H1 (cell line): ENCODE measurements around the gene MICU1. TPM values are rescaled to one million over a fixed set of nuclear protein-coding genes. Genes with fewer than 3 reads are reported as not detected.

Experiments used
- CTCF ChIA-PET: fragments of 300-600 bp; sonication (Branson Sonifier 250); formaldehyde crosslinking; loops from one replicate; lab custom pipeline; 2021; ENCODE audit not compliant: partially characterized antibody; lab: Charles Lee
- POLR2A ChIA-PET: fragments of 300-600 bp; sonication (Branson Sonifier 250); formaldehyde crosslinking; loops from one replicate; lab custom pipeline; 2021; ENCODE audit warnings: inconsistent platforms; ENCODE audit not compliant: partially characterized antibody; lab: Charles Lee
- DNase-seq, 2 experiments: peaks; one replicate each; pipeline versions ENCODE4 v3.0.0 to v3.0.0-alpha.2; 2010 to 2022; ENCODE audit warnings: low spot score in 2 of 2, low read depth in 1 of 2, mixed read lengths in 1 of 2
- FAIRE-seq: peaks from 2 replicates; lab custom pipeline; 2011; peaks lifted over from hg19 to GRCh38; lab: Jason Lieb, UNC
- H2AFZ ChIP-seq: 2 replicates; pipeline ENCODE4 v1.8.1; 2012; ENCODE audit warnings: low read length, inconsistent platforms
- H2AK5ac ChIP-seq: 2 replicates; pipeline ENCODE4 v1.6.1; 2013; ENCODE audit warnings: low read depth, low read length
- H2BK120ac ChIP-seq: replicated peaks from 2 replicates; pipeline ENCODE3; 2013; ENCODE audit warnings: low read depth, low read length, inconsistent platforms
- H2BK12ac ChIP-seq: 2 replicates; pipeline ENCODE4 v1.6.1; 2013; ENCODE audit warnings: low read depth, low read length
- H2BK15ac ChIP-seq: 2 replicates; pipeline ENCODE4 v1.6.1; 2013; ENCODE audit warnings: low read length
- H2BK20ac ChIP-seq: 2 replicates; pipeline ENCODE4 v1.6.1; 2013; ENCODE audit warnings: low read length
- H2BK5ac ChIP-seq: 2 replicates; pipeline ENCODE4 v1.6.1; 2013; ENCODE audit warnings: low read depth, low read length
- H3K14ac ChIP-seq: 2 replicates; pipeline ENCODE4 v1.6.1; 2013; ENCODE audit warnings: inconsistent platforms; ENCODE audit not compliant: insufficient read length
- H3K18ac ChIP-seq: 2 replicates; pipeline ENCODE4 v1.6.1; 2013; ENCODE audit warnings: low read length; ENCODE audit errors: extremely low read depth
- H3K23ac ChIP-seq: 2 replicates; pipeline ENCODE4 v1.6.1; 2013; ENCODE audit warnings: inconsistent platforms; ENCODE audit not compliant: insufficient read length
- H3K23me2 ChIP-seq: 2 replicates; pipeline ENCODE4 v1.6.1; 2013; ENCODE audit warnings: low read depth, low read length
- H3K27ac ChIP-seq: 2 replicates; pipeline ENCODE4 v1.6.1; 2011; ENCODE audit warnings: low read depth, low read length, inconsistent platforms
- H3K27me3 ChIP-seq, 4 experiments: replicated peaks in 1 of 4; 1 replicate in 1 of 4; 2 replicates in 3 of 4; pipeline versions ENCODE4 v1.6.1 to v1.8.1; 2011 to 2013; ENCODE audit warnings: low read length in 3 of 4, mild to moderate bottlenecking in 3 of 4, inconsistent platforms in 2 of 4, mixed read lengths in 2 of 4, moderate library complexity in 1 of 4; ENCODE audit not compliant: control insufficient read depth in 3 of 4, insufficient read depth in 3 of 4; ENCODE audit errors: extremely low read depth in 1 of 4
- H3K36me3 ChIP-seq, 4 experiments: 2 replicates each; pipeline versions ENCODE4 v1.6.1 to v1.8.1; 2011 to 2013; ENCODE audit warnings: mild to moderate bottlenecking in 4 of 4, low read length in 3 of 4, moderate library complexity in 2 of 4, control low read depth in 1 of 4, inconsistent platforms in 1 of 4; ENCODE audit not compliant: insufficient read depth in 4 of 4, control insufficient read depth in 2 of 4
- H3K4ac ChIP-seq: replicated peaks from 2 replicates; pipeline ENCODE3; 2013; ENCODE audit warnings: low read length, low read depth, mixed read lengths, inconsistent platforms; ENCODE audit not compliant: insufficient read length
- H3K4me1 ChIP-seq, 4 experiments: replicated peaks in 1 of 4; 1 replicate in 1 of 4; 2 replicates in 3 of 4; pipeline versions ENCODE4 v1.6.1 to v1.8.1; 2011 to 2013; ENCODE audit warnings: low read length in 3 of 4, inconsistent platforms in 2 of 4, mixed read lengths in 1 of 4; ENCODE audit not compliant: insufficient read depth in 4 of 4, control insufficient read depth in 3 of 4
- H3K4me2 ChIP-seq, 2 experiments: 2 replicates each; pipeline versions ENCODE4 v1.6.1 to v1.8.1; 2011 to 2013; ENCODE audit warnings: low read depth in 2 of 2, low read length in 2 of 2, control low read depth in 1 of 2, inconsistent platforms in 1 of 2, mild to moderate bottlenecking in 1 of 2; ENCODE audit not compliant: insufficient read depth in 1 of 2
- H3K4me3 ChIP-seq, 4 experiments: fragments of 200-600, 300-600 bp in 1 of 4; sonication (generic), shearing (Covaris generic), sonication (Bioruptor Twin) in 1 of 4; 2 replicates each; pipeline versions ENCODE4 v1.5.1 to v1.8.1; 2011 to 2016; ENCODE audit warnings: low read length in 4 of 4, low read depth in 3 of 4, control low read depth in 2 of 4, inconsistent platforms in 2 of 4, mild to moderate bottlenecking in 2 of 4, mixed read lengths in 1 of 4, moderate library complexity in 1 of 4; ENCODE audit not compliant: insufficient read depth in 2 of 4; ENCODE audit errors: extremely low read depth in 1 of 4
- H3K56ac ChIP-seq: replicated peaks from 2 replicates; pipeline ENCODE3; 2013; ENCODE audit warnings: low read depth, mild to moderate bottlenecking, mixed read lengths, low read length, inconsistent platforms; ENCODE audit not compliant: insufficient read length
- H3K79me1 ChIP-seq: 2 replicates; pipeline ENCODE4 v1.6.1; 2013; ENCODE audit warnings: low read depth, low read length, control low read depth
- H3K79me2 ChIP-seq, 2 experiments: 2 replicates each; pipeline versions ENCODE4 v1.6.1 to v1.8.1; 2012 to 2013; ENCODE audit warnings: low read length in 2 of 2, mild to moderate bottlenecking in 2 of 2, inconsistent platforms in 1 of 2; ENCODE audit not compliant: insufficient read depth in 2 of 2, control insufficient read depth in 1 of 2
- H3K9ac ChIP-seq, 4 experiments: replicated peaks in 1 of 4; 1 replicate in 1 of 4; 2 replicates in 3 of 4; pipeline versions ENCODE4 v1.6.1 to v1.8.1; 2011 to 2013; ENCODE audit warnings: low read depth in 3 of 4, low read length in 3 of 4, control low read depth in 2 of 4, mild to moderate bottlenecking in 2 of 4, moderate library complexity in 2 of 4, inconsistent platforms in 1 of 4; ENCODE audit errors: extremely low read depth in 1 of 4
- H3K9me3 ChIP-seq, 2 experiments: 2 replicates each; pipeline versions ENCODE4 v1.6.1 to v1.8.1; 2012 to 2013; ENCODE audit warnings: mild to moderate bottlenecking in 2 of 2, moderate library complexity in 2 of 2, control low read depth in 1 of 2, inconsistent platforms in 1 of 2, low read depth in 1 of 2, low read length in 1 of 2, mixed read lengths in 1 of 2; ENCODE audit not compliant: insufficient read depth in 2 of 2
- H4K20me1 ChIP-seq, 2 experiments: replicated peaks in 1 of 2; 2 replicates each; pipeline versions ENCODE3 to v1.8.1; 2011 to 2013; ENCODE audit warnings: inconsistent platforms in 2 of 2, low read length in 2 of 2, mild to moderate bottlenecking in 1 of 2; ENCODE audit not compliant: insufficient read depth in 2 of 2, control insufficient read depth in 1 of 2
- H4K5ac ChIP-seq: 2 replicates; pipeline ENCODE4 v1.6.1; 2013; ENCODE audit warnings: low read length, low read depth, mixed read lengths, inconsistent platforms; ENCODE audit not compliant: insufficient read length
- H4K8ac ChIP-seq: 2 replicates; pipeline ENCODE4 v1.8.0; 2013; ENCODE audit warnings: mild to moderate bottlenecking, moderate library complexity, low read length, inconsistent platforms; ENCODE audit not compliant: insufficient read depth; ENCODE audit errors: extremely low read depth
- H4K91ac ChIP-seq: replicated peaks from 2 replicates; pipeline ENCODE3; 2013; ENCODE audit warnings: low read length, mixed read lengths, inconsistent platforms; ENCODE audit not compliant: insufficient read length
- CBX5 ChIP-seq: fragments of 300-800, 300-1000 bp; sonication (generic); IDR thresholded peaks from 2 replicates; pipeline ENCODE4 v1.7.1; 2016; ENCODE audit warnings: antibody characterized with exemption, low read length, low read depth
- CREB1 ChIP-seq: IDR thresholded peaks from 2 replicates; pipeline ENCODE4 v1.6.1; 2012; ENCODE audit warnings: inconsistent platforms
- HDAC6 ChIP-seq: IDR thresholded peaks from one replicate; pipeline ENCODE4 v1.7.1; 2012; ENCODE audit warnings: low read depth, mild to moderate bottlenecking, inconsistent platforms, low read length, moderate library complexity
- PHF8 ChIP-seq: fragments of 200-600 bp; sonication (generic); conservative IDR thresholded peaks from 2 replicates; pipeline ENCODE4 v1.7.1; 2012; ENCODE audit warnings: low read depth, mild to moderate bottlenecking, inconsistent platforms, low read length, moderate library complexity
- RAD21 ChIP-seq, 2 experiments: IDR thresholded peaks in 1 of 2; conservative IDR thresholded peaks in 1 of 2; 2 replicates each; pipeline ENCODE4 v1.6.1; 2011; ENCODE audit warnings: low read depth in 2 of 2, low read length in 2 of 2, improper control_type of control experiment in 1 of 2, inconsistent platforms in 1 of 2, mild to moderate bottlenecking in 1 of 2, moderate library complexity in 1 of 2
- RBBP5 ChIP-seq: IDR thresholded peaks from 2 replicates; pipeline ENCODE4 v1.7.1; 2012; ENCODE audit warnings: low read depth, mild to moderate bottlenecking, inconsistent platforms, low read length, moderate library complexity, borderline replicate concordance
- TAF1 ChIP-seq: IDR thresholded peaks from 2 replicates; pipeline ENCODE4 v1.6.1; 2011; ENCODE audit warnings: mild to moderate bottlenecking, low read depth, low read length
- TBP ChIP-seq: IDR thresholded peaks from 2 replicates; pipeline ENCODE4 v1.6.1; 2011; ENCODE audit warnings: low read depth, low read length, improper control_type of control experiment
- WGBS, 2 experiments: shearing (Covaris generic) in 1 of 2; methylation state at CpG; one replicate each; pipeline versions ENCODE4 v1.1.6 to v1.1.7; 2013 to 2015; ENCODE audit warnings: low lambda C conversion rate in 2 of 2, mixed read lengths in 2 of 2, inconsistent platforms in 1 of 2, low coverage in 1 of 2, missing lambda C conversion rate in 1 of 2; ENCODE audit not compliant: insufficient replicate concordance in 2 of 2, insufficient coverage in 1 of 2, insufficient read length in 1 of 2; ENCODE audit errors: extremely low coverage in 1 of 2, missing lambda C conversion rate in 1 of 2; 5-methylcytosine and 5-hydroxymethylcytosine counted together
- polyA plus RNA-seq, 7 experiments: library from polyadenylated mRNA; depleted of rRNA in 3 of 7; stranded (reverse) in 5 of 7; unstranded in 2 of 7; fragments of >200 nt in 5 of 7; fragments of 200-250 nt in 2 of 7; gene quantifications; 1 replicate in 5 of 7; 2 replicates in 1 of 7; 4 replicates in 1 of 7; pipeline versions ENCODE4 v1.2.1 to v1.2.3, GENCODE V29; 2011 to 2013; ENCODE audit warnings: missing spikeins in 2 of 7, mixed read lengths in 2 of 7
- total RNA-seq: library from RNA; stranded (reverse); fragmentation: NEBNext Ultra II Directional; extraction: Animal tissue kit (Norgen Biotek cat#: 25700); gene quantifications from 2 replicates; pipeline ENCODE4 v1.2.1, GENCODE V29; 2021

MICU1 gene
- total and polyA plus RNA-seq, 2 of the 8 experiments (the other 6 are each of a cell fraction or from before 2014, with no cell fraction given): 18.0 to 36.7 TPM

DNA sequence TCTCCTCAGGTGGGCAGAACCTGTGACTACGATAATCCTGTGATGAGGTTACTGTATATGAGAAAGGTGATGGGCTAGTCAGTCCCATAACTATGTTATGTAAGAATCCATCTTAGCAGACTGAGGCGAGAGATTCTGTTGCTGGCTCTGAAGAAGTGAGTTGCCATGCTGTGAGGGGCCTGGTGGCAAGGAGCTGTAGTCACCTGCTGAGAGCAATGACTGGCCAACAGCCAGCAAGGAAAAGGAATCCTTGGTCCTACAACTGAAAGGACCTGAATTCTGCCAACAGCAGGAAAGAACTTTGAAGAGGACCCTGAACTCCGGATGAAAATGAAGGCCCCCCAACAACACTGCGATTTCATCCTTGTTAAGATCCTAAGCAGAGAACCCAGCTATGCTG lies 240.2 kb downstream of the MICU1 start:
- Histone ChIP-seq H2BK15ac (no peak overlapping the region), H3K4ac (no peak overlapping the region), H3K4me1 (peaks cover 0 to 6% (median 5%) of the 10 kb centered on the region in 4 experiments; a peak in 4 of 7 replicates), H2AFZ (no peak overlapping the region), H3K56ac (no peak overlapping the region), H3K4me2 (no peak overlapping the region), H2BK20ac (no peak overlapping the region), H3K4me3 (no peak overlapping the region), H3K23ac (no peak overlapping the region), H4K5ac (no peak overlapping the region), H3K18ac (no peak overlapping the region; the same call in 1 of the 2 replicates), H2BK12ac (peak overlapping the region; percentile 50; the same call in 1 of the 2 replicates), H4K20me1 (no peaks in the 10 kb centered on the region), H4K91ac (no peak overlapping the region), H3K23me2 (no peaks in the 10 kb centered on the region), H3K27ac (no peak overlapping the region), H2AK5ac (no peak overlapping the region), H2BK5ac (no peak overlapping the region), H3K79me1 (no peaks in the 10 kb centered on the region; the same call in 1 of the 2 replicates), H2BK120ac (no peak overlapping the region), H3K9me3 (no peaks in the 10 kb centered on the region)
- ChIA-PET CTCF (interaction anchor here (0.6 to 2.8 kb wide), 2 partner anchors 11 to 111 kb away, joined by 3 to 14 read pairs; no protein-coding TSS in a partner anchor), POLR2A (interaction anchor here (1.2 kb wide), 1 partner anchor 306 kb away, joined by 3 read pairs; the partner anchor contains the start of gene MCU)
- WGBS, 2 experiments: 93% methylated on average over 4 of the region's 4 CpGs; no CpG with 5 or more reads in 1 of the 2 experiments
- DNase-seq (no peak), FAIRE-seq (no peak)
- no peak for TF ChIP-seq RAD21 (IDR thresholded peaks at IDR 0.05 in 1 of 2, conservative IDR thresholded peaks at IDR 0.05 in 1 of 2; ENCODE audit: low read depth in 2 of 2, low read length in 2 of 2)
- TF ChIP-seq RBBP5: no peak
- no peak for TF ChIP-seq CREB1
- TF ChIP-seq TAF1: no peak
- TF ChIP-seq HDAC6: no peak
- TF ChIP-seq CBX5: no peak
- TF ChIP-seq PHF8: no peak
- no peak for TF ChIP-seq TBP
- TF ChIP-seq, all 59 proteins: peak for 0
- Histone ChIP-seq H3K14ac (no peak overlapping the region), H3K9ac (peak overlapping the region in 1 of 4 experiments; percentile 10; a peak in 1 of 7 replicates), H4K8ac (no peak overlapping the region), H3K27me3 (no peaks in the 10 kb centered on the region), H3K36me3 (no peaks in the 10 kb centered on the region), H3K79me2 (no peaks in the 10 kb centered on the region)
